ENCODE data around the gene RSPH1. TPM values are rescaled to one million over a fixed set of nuclear protein-coding genes. Genes with fewer than 3 reads are reported as not detected.

The RSPH1 gene
- total RNA-seq, 1 donor, result not detected

- no peak overlapping the region for H2AFZ ChIP-seq (ENCODE audit: low read length)
- DNase-seq (ENCODE audit: insufficient read length, low spot score, missing footprints), result no peak
Measured at GRCh38 chr21:42532466-42533181, 36.6 kb upstream of the RSPH1 start.

GRCh38 chr21:42531771-42532170 is 35.7 kb upstream of the RSPH1 start:
- H3K4me3 ChIP-seq (ENCODE audit: insufficient read depth, low read length), result no peak overlapping the region
- no peaks in the 10 kb centered on the region for H3K4me1 ChIP-seq (ENCODE audit: insufficient read depth, low read length)
- H3K36me3 ChIP-seq (ENCODE audit: insufficient read depth, low read length), result no peaks in the 10 kb centered on the region
- H3K9me3 ChIP-seq (ENCODE audit: low read depth, low read length), result no peaks in the 10 kb centered on the region
- H3K27ac ChIP-seq (ENCODE audit: low read depth, low read length), result no peak overlapping the region
- H3K79me2 ChIP-seq (ENCODE audit: insufficient read depth, low read length), result no peaks in the 10 kb centered on the region
- H3K27me3 ChIP-seq (ENCODE audit: insufficient read depth, low read length), result peaks cover 9% of the 10 kb centered on the region
- H2AFZ ChIP-seq (ENCODE audit: low read length), result no peak overlapping the region
- no peak overlapping the region for H3K4me2 ChIP-seq (ENCODE audit: insufficient read depth, low read length)
- TF ChIP-seq CTCF (IDR thresholded peaks at IDR 0.05; ENCODE audit: extremely low read depth, low read depth, low read length), result no peak
- no peak for DNase-seq (ENCODE audit: insufficient read length, low spot score, missing footprints)
- H4K20me1 ChIP-seq (ENCODE audit: insufficient read depth, low read length), result no peaks in the 10 kb centered on the region

More at GRCh38 chr21:42532466-42533181, 36.6 kb upstream of the RSPH1 start:
- no peaks in the 10 kb centered on the region for H3K9me3 ChIP-seq (ENCODE audit: low read depth, low read length)
- no peaks in the 10 kb centered on the region for H3K79me2 ChIP-seq (ENCODE audit: insufficient read depth, low read length)
- H3K27me3 ChIP-seq (ENCODE audit: insufficient read depth, low read length), result peaks cover 9% of the 10 kb centered on the region
- TF ChIP-seq CTCF (IDR thresholded peaks at IDR 0.05; ENCODE audit: extremely low read depth, low read depth, low read length), result no peak
- no peak overlapping the region for H3K27ac ChIP-seq (ENCODE audit: low read depth, low read length)
- no peaks in the 10 kb centered on the region for H3K36me3 ChIP-seq (ENCODE audit: insufficient read depth, low read length)
- H3K4me2 ChIP-seq (ENCODE audit: insufficient read depth, low read length), result no peak overlapping the region
- H3K4me1 ChIP-seq (ENCODE audit: insufficient read depth, low read length), result no peaks in the 10 kb centered on the region
- H4K20me1 ChIP-seq (ENCODE audit: insufficient read depth, low read length), result no peaks in the 10 kb centered on the region
- H3K4me3 ChIP-seq (ENCODE audit: insufficient read depth, low read length), result no peak overlapping the region

GRCh38 chr21:42530167-42530518 is 34.1 kb upstream of the RSPH1 start:
- no peak for TF ChIP-seq CTCF (IDR thresholded peaks at IDR 0.05; ENCODE audit: extremely low read depth, low read depth, low read length)
- DNase-seq (ENCODE audit: insufficient read length, low spot score, missing footprints), result no peak

GRCh38 chr21:42527489-42528158 is 31.6 kb upstream of the RSPH1 start:
- Histone ChIP-seq H3K27me3 (ENCODE audit: insufficient read depth, low read length) (peaks cover 18% of the 10 kb centered on the region), H3K4me3 (ENCODE audit: insufficient read depth, low read length) (peak overlapping the region; percentile 63), H4K20me1 (ENCODE audit: insufficient read depth, low read length) (no peaks in the 10 kb centered on the region), H3K79me2 (ENCODE audit: insufficient read depth, low read length) (no peaks in the 10 kb centered on the region), H3K36me3 (ENCODE audit: insufficient read depth, low read length) (no peaks in the 10 kb centered on the region), H3K4me2 (ENCODE audit: insufficient read depth, low read length) (peak overlapping the region; percentile 74), H3K27ac (ENCODE audit: low read depth, low read length) (no peak overlapping the region), H3K4me1 (ENCODE audit: insufficient read depth, low read length) (peaks cover 9% of the 10 kb centered on the region), H3K9me3 (ENCODE audit: low read depth, low read length) (no peaks in the 10 kb centered on the region), H2AFZ (ENCODE audit: low read length) (peak overlapping the region; percentile 91)
- no peak for TF ChIP-seq CTCF (IDR thresholded peaks at IDR 0.05; ENCODE audit: extremely low read depth, low read depth, low read length)
- no peak for DNase-seq (ENCODE audit: insufficient read length, low spot score, missing footprints)

More at GRCh38 chr21:42530167-42530518, 34.1 kb upstream of the RSPH1 start:
- Histone ChIP-seq H3K4me2 (ENCODE audit: insufficient read depth, low read length) (no peak overlapping the region), H3K27me3 (ENCODE audit: insufficient read depth, low read length) (peaks cover 15% of the 10 kb centered on the region), H4K20me1 (ENCODE audit: insufficient read depth, low read length) (no peaks in the 10 kb centered on the region), H3K4me3 (ENCODE audit: insufficient read depth, low read length) (no peak overlapping the region), H2AFZ (ENCODE audit: low read length) (no peak overlapping the region), H3K9me3 (ENCODE audit: low read depth, low read length) (no peaks in the 10 kb centered on the region), H3K79me2 (ENCODE audit: insufficient read depth, low read length) (no peaks in the 10 kb centered on the region), H3K36me3 (ENCODE audit: insufficient read depth, low read length) (no peaks in the 10 kb centered on the region), H3K4me1 (ENCODE audit: insufficient read depth, low read length) (no peaks in the 10 kb centered on the region), H3K27ac (ENCODE audit: low read depth, low read length) (no peak overlapping the region)
